ENCODE data around the gene TRABD2B.

The TRABD2B gene

DNA sequence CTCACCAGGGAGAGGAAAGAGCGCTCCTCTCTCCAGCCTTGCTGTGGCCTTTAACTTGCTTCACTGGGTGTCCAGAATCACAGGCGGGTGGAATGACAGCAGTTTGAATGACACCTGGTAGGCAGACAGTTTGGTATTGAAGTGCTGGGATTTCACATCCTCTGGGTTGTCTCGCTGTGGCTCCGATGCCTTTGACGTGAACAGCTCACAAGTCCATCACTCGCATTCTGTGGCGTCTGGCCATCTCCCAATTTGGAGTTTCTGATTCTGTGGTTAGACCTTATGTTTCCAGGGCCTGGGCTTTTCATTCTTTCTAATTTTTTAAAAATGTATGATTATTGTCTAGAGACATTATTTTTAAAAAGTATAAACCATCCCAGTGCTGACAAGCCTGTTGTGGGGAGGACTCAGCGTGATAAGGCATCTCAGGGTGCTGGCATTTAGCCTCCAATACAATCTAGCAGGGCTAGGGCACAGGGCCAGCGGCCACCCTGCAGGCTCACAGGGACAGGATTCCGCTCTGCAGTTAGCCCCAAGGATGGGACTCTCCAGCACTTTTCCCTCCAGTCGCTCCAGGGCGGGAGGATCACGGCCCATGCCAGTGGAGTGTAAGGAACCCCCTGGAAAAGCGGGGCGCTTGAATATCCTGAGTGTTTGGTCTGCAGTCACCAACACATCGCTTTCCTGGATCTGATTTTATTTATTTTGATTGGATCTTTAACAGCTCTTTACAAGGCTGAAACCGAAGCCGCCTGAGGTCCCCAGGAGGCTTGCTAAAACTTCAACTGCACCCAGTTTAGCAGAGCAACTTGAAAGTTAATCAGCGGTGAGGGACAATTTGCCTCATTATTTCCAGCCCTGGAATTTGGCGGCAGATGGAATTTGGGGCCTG lies 178.3 kb downstream of the TRABD2B start:
- DNase-seq, result no peak

DNA sequence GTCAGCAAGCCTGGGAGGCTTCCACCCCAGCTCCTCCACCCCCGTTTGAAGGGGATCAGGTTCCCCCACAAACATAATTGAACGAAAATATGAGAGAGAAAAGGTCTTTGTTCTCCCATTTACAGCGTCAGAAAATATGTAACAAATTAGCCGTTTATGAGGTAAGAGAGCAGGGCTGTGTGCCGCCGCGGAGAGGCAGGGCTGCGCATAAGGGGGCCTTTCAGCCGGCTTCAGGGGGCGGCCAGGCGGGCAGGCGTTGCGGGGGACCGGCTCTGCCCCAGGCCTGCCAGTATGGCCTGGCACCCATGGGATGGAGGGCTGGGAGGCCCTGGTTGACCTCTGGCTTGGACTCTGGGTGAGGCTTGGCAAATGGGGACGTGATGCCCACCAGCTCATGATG lies 179.3 kb downstream of the TRABD2B start:
- DNase-seq, result no peak

DNA sequence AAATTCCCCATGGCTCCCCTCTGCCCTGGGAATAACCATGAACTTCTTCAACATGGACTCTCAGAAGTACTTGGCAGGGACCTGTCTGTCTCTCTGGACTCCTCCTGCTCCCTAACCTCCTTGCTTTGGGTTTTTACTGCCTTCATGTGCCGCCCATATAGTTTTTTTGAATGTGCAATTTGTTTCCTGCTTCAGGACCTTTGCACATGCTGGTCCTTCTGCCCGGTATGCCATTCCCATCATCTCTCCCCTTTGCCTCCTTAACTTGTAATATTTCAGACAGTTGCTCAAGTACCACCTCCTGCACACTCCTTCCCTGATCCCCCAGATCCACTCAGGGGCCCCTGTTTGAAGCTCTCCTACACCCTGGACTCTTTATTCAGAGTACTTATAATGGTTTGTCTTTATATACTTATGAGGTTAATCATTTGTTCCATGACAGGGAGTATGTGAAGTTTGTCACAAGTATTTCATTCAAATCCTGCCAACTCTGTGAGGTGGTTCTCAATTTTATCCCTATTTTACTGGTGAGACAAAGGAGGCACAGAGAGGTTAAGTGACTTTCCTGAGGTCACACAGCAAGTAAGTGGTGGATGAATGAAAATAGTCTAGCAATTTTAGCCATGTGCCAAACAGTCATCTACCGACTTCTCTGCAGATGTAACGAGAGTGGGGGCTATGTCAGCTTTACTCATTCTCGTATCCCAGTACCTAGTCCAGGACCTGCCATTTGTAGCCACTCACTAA lies 180.7 kb downstream of the TRABD2B start:
- DNase-seq, result no peak

DNA sequence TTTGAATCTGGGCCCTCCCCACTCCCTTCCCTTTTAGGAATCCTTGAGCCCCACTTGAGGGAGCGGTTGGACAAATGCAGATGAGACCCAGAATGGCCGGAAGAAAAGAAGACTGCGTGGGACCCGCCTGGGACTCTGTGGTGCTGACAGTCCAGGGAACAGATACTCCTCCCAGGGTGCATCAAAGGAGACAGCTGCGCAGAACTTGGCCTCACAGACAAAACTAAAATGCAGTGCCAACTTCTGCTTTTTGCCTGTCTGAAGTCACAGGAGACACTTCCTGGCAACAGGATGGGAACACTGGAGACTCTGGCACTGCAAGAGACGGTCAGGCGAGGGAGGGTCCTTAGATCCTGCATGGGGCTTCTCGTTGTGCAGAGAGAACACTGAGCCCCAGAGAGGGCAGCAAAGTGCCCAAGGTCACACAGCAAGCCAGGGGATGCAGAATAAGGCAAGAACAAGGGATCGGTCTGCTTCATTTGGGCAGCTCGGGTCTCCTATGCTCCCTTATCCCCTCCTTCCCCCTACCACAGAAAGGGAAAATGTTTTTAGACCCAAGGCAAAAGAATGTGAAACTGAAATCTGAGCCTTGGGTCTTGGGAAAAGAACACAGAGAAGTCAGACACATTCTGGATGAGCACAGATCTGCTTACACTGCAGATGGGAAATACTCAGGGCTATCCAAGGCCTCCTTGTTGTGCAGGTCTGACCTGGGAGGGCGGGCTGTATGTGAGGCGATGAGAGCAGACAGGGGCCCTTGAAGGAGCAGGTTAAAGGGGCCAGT lies 182.4 kb downstream of the TRABD2B start:
- DNase-seq, result peak; percentile 63

DNA sequence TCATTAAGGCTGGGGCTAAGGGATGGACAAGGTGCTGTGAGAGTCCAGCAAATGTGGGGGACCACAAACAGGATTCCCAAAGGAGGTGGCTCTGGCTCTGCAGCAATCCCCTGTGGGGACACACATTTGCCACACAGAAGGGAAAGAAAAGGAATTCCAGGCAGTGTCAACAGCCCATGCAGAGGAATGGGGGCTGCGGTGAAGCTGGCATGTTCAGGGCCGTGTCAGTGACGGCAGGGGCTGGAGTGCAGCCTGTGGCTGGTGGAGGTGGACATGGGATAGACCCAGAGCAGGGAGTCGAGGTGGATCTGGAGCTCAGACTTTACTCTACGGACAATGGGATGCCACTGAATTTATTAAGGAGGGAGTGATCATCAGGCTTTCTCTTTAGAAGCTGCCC lies 183.2 kb downstream of the TRABD2B start:
- DNase-seq, result no peak

DNA sequence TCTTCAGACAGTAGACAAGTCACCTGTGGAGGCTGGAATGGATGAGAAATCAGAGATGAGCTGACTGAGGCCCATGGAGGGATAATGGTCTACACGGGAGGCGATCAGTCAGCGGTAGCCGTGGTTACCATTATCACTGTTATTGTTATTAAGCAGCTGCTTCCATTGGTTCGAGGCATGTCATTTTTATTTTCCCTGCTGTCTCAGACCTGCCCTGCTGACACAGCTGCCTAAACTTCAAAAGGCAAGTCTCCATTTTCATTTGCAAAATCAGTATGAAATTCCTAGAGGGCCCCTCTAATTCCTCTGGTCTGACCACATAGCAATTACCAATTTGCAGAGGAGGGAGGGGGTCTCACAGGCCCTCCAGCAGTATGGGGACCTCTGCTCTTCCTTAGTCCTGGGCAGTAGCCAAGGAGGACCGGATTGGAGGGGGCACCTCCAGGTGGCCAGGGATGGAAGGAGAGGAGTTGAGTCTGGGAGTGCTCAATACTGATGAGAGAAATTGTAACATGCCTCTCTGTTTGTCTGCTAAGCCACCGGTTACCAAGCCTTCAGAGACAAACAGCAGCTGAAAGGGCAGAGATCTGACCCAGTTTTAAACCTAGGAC lies 184.2 kb downstream of the TRABD2B start:
- DNase-seq, result no peak

DNA sequence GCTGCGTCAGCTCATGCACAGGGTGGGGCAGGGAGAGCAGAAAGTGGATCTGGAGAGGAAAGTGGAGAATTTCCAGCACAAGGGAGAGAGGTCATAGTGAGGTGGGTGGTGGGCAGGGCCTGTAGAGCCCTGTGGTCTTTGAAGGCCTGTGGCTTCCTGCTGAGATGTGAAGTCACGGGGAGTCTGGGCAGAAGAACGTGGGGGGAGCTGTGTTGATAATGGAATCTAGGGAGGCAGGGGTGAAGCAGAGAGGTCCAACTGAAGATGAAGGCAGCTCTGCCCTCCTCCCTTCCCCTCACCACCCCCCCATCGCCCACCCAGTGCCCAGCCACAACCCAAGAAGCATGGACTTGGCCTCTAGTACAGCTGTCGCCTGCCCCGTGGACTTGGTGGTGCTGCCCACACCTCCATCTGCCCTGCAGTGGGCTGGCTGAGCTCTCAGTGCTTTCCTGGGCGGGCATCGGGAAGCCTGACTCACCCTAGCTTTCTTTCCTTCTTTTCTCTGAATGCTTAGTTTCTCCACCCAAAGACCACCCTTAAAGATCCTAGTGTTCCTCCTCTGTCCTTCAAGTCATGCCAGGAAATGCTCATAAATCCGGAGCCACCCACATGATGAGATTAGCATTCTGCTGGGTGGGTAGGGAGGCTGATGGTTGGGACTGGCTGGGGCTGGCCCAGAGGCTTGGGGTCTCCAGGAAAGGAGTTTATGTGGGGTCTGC lies 186.1 kb downstream of the TRABD2B start:
- no peak for DNase-seq

DNA sequence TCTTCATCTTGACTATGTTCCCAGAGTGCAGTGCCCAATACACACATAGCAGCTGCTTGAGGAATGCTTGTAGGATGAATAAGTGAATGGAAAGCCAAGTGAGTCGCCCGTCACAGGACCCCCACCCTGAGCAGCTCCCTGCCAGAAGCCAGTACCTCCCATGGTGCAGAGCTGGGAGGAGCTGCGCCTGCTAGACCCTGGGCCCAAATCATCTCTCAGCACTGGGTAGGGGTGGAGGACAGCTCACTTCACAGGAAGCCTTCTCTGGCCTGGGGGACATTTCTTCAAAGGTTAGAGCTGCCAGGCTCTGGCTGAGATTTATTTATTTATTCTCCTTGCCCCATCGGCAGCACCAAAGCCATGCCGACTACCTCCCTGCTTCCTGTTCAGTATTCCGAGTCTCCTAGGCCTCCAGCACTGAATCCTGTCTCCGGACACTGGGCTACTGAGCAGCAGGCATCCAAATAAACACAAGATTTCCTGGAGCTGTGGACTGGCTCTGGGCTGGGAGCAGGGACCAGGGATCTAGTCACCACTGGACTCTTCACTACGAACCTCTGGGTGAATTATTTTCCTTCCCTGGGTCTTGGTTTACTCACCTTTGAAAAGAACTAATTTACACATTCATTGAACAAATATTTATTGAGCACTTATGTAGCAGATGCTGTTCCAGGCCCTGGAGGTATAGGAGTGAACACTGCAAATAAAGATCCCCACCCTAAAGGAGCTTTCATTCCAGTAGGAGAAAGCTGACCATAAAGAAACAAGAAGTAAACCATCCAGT lies 187.7 kb downstream of the TRABD2B start:
- DNase-seq, result no peak

DNA sequence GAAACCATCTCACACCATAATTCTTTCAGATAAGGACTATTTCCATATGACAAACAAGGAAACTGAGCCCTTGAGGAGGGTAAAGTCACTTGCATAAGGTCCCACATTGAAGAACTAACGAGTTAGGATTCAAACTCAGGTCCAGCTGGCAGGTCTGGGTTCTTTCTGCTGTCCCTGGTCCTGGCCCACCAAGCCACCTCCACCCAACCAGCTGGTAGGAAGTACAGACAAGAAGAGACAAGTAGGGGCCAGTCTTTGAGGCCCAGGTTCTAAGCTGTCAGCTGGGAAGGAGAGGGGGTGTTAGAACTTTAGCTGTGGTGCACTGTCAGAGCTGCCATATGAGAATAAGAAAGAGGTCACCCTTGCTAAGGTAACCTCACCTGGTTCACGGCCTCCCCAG lies 188.6 kb downstream of the TRABD2B start:
- no peak for DNase-seq

DNA sequence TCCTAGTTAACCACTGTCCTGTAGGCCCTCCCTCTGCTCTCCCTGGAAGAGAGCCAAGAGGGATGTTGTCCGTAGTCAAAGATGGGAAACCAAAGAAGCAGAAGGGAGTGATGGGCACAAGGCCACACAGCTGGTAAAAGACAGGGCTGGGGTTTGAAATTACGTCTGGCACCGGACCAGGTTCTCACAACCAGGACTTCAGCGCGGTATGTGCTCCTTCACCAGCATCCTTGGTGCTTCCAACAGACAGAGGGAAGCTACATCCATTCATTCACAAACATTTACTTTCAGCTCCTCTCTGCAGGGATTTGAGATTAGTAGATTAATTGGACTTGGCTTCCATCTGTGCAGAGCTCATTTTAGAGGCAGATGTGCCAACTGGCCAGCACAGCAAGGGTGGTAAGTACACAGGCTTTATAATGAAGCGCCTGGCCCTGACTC lies 191.2 kb downstream of the TRABD2B start:
- no peak for DNase-seq

DNA sequence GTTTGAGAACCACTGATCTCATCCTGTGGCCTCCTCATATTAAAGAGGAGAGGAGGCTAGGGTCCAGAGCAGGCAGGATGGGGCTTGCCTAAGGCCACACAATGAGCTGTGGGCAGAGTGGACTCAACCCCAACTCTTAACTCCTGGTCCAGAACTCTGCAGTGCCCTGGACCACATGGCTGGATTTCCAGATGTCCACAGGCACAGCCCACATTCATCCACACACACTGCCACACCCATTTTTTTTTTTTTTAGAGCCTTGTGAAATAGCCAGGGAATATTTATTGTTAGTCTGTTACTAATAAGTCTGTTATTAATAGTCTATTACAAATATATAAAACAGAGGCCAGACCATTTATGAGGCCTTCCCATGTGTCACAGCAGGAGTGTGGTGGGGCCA lies 192.2 kb downstream of the TRABD2B start:
- no peak for DNase-seq

DNA sequence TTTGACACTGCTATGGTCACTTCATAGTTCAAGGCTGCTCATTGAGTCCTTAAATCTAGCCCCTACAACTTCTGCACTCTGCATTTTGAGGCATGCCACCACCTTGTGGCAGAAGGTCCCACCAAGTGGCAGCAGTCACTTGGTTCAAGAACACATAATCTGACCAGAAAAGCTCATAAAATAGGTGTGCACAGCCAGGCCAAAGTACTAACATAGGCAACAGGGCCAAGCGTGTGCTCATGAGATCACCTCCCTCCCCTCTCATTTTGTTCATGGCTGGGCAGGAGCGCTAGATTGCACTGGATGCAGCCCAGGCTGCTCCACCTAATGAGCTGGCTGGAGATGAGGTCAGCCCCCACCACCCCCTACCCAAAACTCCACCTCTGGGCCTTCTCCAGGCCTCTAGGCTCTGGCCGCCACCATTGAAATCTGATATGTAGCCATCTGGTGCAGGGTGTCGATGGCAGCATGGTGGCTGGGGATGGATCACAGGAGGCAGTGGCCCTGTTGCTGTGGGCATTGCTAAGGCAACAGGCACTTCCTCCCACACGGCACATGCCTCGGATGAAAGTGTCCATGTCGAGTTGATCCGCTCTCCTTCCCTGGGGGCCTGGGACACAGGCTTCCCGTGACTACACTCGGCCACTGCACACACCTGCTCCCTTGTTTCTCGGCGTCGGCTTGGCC lies 193.2 kb downstream of the TRABD2B start:
- DNase-seq, result no peak

DNA sequence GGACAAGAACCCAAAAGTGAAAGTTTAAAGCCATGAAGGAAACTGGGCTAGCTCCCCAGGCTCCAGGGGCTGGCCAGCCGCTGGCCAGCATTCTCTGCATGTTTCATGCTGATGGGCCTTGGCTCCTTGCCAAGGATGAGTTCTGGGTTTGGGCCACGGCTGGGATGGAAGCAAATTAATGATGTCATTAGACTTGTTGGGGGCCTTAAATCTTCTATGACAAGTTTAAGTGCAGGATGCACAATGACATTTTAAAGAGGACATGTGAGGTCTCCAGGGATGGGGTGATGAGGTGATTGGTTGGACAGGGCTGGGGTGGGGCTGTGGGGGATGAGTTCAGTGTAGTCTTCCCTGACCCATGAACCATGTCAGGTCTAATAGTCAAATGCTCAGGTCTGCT lies 199.6 kb downstream of the TRABD2B start:
- no peak for DNase-seq

DNA sequence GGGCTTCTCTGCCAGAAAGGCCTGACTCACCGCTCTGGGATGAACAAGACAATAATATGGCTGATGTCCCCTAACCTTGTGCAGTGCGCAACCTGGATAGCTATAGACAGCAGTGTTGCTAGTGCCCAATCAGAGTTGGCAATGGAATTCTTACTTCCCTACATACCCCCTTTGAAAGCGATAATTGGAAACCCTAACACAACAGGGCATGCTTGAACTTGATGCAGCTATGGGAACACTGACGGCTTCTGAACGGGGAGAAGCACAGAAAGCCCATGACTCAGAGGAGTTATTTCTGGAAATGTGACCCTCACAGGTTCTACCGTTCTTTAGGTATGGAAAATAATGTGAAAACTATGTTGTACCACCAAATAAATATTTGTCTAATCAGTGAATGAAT lies 200.6 kb downstream of the TRABD2B start:
- DNase-seq, result no peak

DNA sequence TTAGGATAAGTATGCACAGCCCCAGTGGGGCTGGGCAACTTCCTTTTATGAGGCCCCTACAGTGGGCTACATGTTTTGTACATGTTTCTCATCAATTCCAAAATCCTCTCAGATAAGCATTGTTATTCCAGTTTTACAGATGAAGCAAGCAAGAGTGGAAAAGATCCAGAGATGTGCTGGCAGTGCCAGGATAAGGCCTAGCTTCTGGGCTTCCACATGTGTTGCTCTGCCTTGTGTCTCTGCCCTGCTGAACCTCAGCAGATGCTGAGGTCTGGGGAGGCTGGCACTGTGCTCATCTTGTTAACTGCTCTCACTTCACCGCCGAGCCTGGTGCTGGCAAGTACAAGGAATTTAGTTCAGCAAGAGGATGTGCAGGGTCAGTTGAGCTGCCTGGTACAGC lies 202.1 kb downstream of the TRABD2B start:
- no peak for DNase-seq

DNA sequence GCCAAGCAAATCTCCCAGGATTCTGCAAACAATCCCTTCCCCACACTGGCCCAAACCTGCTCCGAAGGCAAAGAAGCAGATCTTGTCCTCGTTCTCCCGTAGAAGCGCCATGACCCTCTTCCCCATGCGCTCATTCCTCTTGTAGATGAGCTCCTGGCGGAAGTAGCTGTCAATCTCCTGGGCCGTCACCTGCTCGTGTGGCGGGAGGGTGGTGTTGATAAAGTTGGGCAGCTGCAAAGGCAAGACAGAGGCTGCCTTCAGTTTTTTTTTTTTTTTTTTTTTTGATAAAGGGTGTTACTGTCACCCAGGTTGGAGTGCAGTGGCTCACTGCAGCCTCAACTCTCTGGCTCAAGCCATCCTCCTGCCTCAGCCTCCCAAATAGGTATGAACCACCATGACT lies 202.7 kb downstream of the TRABD2B start:
- DNase-seq, result no peak

DNA sequence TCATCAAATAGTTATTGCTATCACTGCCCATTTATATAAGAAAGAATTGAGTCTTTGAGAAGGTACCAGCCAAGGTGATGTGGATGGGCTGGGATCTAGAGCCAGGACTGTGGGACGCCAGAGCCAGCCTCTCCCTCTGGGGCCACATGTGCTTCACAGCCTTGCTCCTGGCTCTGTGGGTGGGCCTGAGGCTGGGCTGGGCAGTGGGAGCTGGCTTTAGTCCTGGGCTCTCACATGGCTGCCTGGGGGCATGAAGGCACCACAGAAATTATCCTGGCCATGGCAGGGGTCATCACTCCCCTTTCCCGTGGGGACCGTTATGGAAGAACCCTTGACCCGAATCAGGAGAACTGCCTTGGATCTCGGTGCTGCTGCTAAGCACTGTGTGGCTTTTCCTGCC lies 203.1 kb downstream of the TRABD2B start:
- DNase-seq, result no peak

DNA sequence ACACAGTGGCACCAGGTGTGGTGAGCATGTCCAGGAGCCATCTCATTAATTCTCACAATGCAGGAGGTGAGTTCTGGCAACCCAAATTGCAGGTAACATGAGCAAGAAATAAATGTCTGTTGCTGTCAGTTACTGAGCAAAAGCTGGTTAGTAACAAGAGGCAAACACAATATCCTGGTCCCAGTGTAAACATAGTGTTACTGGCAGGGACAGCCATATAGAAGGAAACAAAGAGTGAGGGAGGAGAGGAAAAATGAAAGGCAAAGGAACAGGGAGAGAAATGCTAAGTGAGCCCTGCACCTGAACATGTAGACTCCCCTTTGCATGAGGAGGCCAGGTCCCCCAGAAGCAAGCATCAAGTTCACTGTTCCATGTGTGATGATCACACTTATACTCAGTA lies 203.6 kb downstream of the TRABD2B start:
- no peak for DNase-seq

DNA sequence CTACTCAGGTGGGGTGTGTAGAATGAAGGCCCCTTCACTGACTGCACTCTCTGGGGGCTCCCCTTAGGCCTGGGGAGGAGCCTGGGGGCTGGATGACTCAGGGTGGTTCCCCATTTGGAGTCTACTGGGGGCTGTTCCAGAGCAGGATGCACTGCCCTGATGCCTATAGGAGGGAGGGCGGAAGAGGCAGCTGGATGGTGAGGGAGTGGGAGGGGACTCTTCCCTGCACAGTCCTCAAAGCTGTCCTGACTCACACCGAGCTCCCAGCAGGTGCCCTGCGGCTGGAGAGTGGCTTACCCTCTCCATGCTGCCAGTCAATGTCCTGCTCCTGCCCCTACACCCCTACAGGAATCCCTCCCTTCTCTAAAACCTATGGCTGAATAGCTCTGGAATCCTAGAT lies 204.4 kb downstream of the TRABD2B start:
- DNase-seq, result no peak

DNA sequence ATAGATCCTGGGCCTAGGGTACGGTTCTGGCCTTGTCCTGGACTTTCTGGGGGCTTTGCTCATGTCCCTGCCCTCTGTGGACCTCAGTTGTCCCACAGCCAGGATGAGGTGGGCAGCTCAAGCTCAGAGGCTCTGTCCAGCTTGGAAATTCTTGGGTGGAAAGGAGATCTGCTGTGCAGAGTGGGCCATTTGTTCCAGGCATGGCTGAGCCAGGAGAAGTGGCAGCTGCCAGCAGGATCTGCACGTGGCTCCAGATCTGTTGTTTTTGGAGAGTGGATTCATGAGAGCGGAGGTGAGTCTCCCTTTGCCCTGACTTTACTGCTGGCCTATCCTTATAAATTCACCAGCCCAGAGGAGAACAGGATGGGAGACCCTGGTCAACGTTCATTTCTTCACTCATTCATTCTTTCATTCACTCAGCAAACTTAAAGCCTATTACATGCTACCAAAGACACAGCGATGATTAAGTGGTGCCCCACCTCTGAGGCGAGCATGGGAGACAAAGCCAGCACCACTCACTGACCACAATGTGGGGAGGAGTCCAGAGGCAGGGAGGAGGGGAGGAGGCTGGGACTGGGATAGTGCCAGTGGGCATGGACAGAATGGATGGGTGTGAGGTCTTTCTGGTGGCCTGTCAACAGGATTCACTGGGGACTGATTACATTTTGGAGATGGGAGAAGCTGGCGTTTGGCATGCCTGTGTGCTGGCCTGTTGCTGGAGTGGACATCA lies 205.1 kb downstream of the TRABD2B start:
- DNase-seq, result no peak
